Body of pancreas (tissue), 4 donors: Measurements from ENCODE around the gene IGSF8. TPM values are rescaled to one million over a fixed set of nuclear protein-coding genes. Genes with fewer than 3 reads are reported as not detected.
"Not testable (repeated sequence)": the region's sequence is repeated elsewhere in the genome, so short reads cannot be mapped to it uniquely, and the experiment has no call there.

ENCODE experiments used
- ATAC-seq: fragments of 150-250 bp; one replicate; pipeline ENCODE4 v1.9.1; 2016
- DNase-seq, 4 donors: peaks; one replicate each; pipeline ENCODE4 v3.0.0-alpha.2; 2019
- H3K27ac ChIP-seq, 4 donors: fragments of 200-600 bp; sonication (generic); 1 replicate in 3 of 4; 2 replicates in 1 of 4; pipeline versions ENCODE4 v1.5.1 to v1.6.1; 2016 to 2019; ENCODE audit warnings: mild to moderate bottlenecking in 1 of 4, mixed read lengths in 1 of 4, moderate library complexity in 1 of 4
- H3K27me3 ChIP-seq, 2 donors: fragments of 200-600 bp; sonication (generic); one replicate each; pipeline ENCODE4 v1.6.0; 2016; ENCODE audit warnings: mild to moderate bottlenecking in 1 of 2
- H3K36me3 ChIP-seq, 2 donors: fragments of 200-600 bp; sonication (generic); replicated peaks in 1 of 2; 2 replicates each; pipeline ENCODE4 v1.5.1; 2016; ENCODE audit warnings: low read depth in 2 of 2; ENCODE audit not compliant: insufficient read depth in 1 of 2
- H3K4me1 ChIP-seq: fragments of 200-600 bp; sonication (generic); one replicate; pipeline ENCODE4 v1.6.0; 2016
- H3K4me3 ChIP-seq, 2 donors: fragments of 200-600 bp; sonication (generic); 1 replicate in 1 of 2; 2 replicates in 1 of 2; pipeline ENCODE4 v1.5.1; 2016 to 2019
- H3K9me3 ChIP-seq, 3 donors: fragments of 200-600 bp; sonication (generic); 1 replicate in 2 of 3; 2 replicates in 1 of 3; pipeline ENCODE4 v1.5.1; 2016
- POLR2A ChIP-seq, 3 donors: fragments of 450-650 bp; IDR thresholded peaks; one replicate each; pipeline ENCODE4 v1.6.1; 2016; ENCODE audit warnings: antibody characterized with exemption in 3 of 3, mild to moderate bottlenecking in 2 of 3
- WGBS, 2 donors: methylation state at CpG; one replicate each; pipeline ENCODE4 v1.1.5; 2017; 5-methylcytosine and 5-hydroxymethylcytosine counted together
- intact Hi-C: fragments of 100-400 bp; cut with DNase I; formaldehyde crosslinking; loops from one replicate; pipeline ENCODE4 v1.15.1; 2023
- total RNA-seq, 2 donors: library from RNA; depleted of rRNA; stranded (reverse); fragments of >200 nt; gene quantifications; one replicate each; pipeline ENCODE4 v1.1.0, GENCODE V29; 2016
- TF ChIP-seq, protein P1 (sequence below), 7 experiments: fragments of 450-650 bp in 4 of 7; fragments of 200-600 bp in 3 of 7; sonication (generic) in 3 of 7; IDR thresholded peaks; one replicate each; pipeline ENCODE4 v1.5.1; 2016 to 2019; ENCODE audit warnings: antibody characterized with exemption in 7 of 7

The IGSF8 gene
- total RNA-seq, 2 donors from 2014 or later, result 18.4 to 46.8 TPM

- intact Hi-C loops, result no loop called here
- TF ChIP-seq, protein P1, sequence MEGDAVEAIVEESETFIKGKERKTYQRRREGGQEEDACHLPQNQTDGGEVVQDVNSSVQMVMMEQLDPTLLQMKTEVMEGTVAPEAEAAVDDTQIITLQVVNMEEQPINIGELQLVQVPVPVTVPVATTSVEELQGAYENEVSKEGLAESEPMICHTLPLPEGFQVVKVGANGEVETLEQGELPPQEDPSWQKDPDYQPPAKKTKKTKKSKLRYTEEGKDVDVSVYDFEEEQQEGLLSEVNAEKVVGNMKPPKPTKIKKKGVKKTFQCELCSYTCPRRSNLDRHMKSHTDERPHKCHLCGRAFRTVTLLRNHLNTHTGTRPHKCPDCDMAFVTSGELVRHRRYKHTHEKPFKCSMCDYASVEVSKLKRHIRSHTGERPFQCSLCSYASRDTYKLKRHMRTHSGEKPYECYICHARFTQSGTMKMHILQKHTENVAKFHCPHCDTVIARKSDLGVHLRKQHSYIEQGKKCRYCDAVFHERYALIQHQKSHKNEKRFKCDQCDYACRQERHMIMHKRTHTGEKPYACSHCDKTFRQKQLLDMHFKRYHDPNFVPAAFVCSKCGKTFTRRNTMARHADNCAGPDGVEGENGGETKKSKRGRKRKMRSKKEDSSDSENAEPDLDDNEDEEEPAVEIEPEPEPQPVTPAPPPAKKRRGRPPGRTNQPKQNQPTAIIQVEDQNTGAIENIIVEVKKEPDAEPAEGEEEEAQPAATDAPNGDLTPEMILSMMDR (IDR thresholded peaks at IDR 0.05), result no peak
- no peak for TF ChIP-seq POLR2A (IDR thresholded peaks at IDR 0.05)
- H3K36me3 ChIP-seq, result no peaks in the 10 kb centered on the region
- DNase-seq, result no peak
- H3K27ac ChIP-seq, result no peak overlapping the region
- WGBS, 2 donors, result 81 to 82% methylated on average over 12 of the region's 12 CpGs
- H3K27me3 ChIP-seq, result peaks cover 0 to 3% of the 10 kb centered on the region in 2 donors
- no peak overlapping the region for H3K4me3 ChIP-seq
- ATAC-seq, result no peak
- no peaks in the 10 kb centered on the region for H3K4me1 ChIP-seq
- H3K9me3 ChIP-seq, result no peaks in the 10 kb centered on the region
These were observed 13.9 kb upstream of the IGSF8 start for GRCh38 chr1:160112357-160112756.

DNA sequence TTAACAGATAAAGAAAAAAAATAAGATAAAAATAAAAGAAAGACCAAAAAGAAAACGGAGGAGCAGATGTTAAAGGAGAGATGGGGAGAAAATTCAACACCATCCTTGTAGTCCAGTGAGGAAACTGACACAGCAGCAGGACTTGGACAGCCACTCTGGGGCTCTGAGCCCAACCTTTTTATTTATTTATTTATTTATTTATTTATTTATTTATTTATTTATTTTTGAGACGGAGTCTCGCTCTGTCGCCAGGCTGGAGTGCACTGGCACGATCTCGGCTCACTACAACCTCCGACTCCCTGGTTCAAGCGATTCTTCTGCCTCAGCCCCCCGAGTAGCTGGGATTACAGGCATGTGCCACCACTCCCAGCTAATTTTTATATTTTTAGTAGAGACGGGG, 13.0 kb upstream of the IGSF8 start:
- H3K27ac ChIP-seq, ATAC-seq, H3K9me3 ChIP-seq, H3K36me3 ChIP-seq, H3K4me1 ChIP-seq, DNase-seq, H3K4me3 ChIP-seq, H3K27me3 ChIP-seq, intact Hi-C loops: not testable (repeated sequence)
- 85 to 88% methylated on average over 10 of the region's 10 CpGs for WGBS, 2 donors

DNA sequence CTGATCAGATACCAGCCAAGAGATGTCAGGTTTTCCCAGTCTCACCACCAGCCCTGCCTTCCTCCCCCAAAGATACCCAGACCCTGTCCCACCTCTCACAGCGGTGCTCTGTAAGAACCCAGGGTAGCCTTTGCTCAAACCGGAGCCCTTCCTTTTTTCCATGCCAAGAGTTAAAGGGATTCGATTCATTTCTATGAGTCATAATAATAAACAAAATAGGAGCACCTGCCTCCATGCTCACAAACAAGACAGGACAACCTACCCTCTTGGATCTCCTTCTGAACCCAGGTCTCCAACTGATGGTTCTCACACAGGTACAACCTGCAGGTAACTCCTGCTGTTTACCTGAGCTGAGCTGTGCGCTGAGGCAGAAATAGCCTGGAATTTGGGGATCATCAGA, 11.3 kb upstream of the IGSF8 start:
- H3K4me1 ChIP-seq, result no peaks in the 10 kb centered on the region
- no peaks in the 10 kb centered on the region for H3K9me3 ChIP-seq
- ATAC-seq, result no peak
- 58 to 62% methylated on average over 4 of the region's 4 CpGs for WGBS, 2 donors
- intact Hi-C loops, result loop anchor here (10.0 kb wide), 1 partner anchor 265 kb away; no protein-coding TSS in a partner anchor
- H3K27ac ChIP-seq, result no peak overlapping the region
- no peaks in the 10 kb centered on the region for H3K27me3 ChIP-seq
- no peak for TF ChIP-seq POLR2A (IDR thresholded peaks at IDR 0.05)
- TF ChIP-seq, protein P1 (IDR thresholded peaks at IDR 0.05), result no peak
- no peak for DNase-seq
- no peaks in the 10 kb centered on the region for H3K36me3 ChIP-seq
- no peak overlapping the region for H3K4me3 ChIP-seq

- Histone ChIP-seq H3K4me3 (no peak overlapping the region), H3K27me3 (no peaks in the 10 kb centered on the region), H3K9me3 (no peaks in the 10 kb centered on the region), H3K4me1 (no peaks in the 10 kb centered on the region), H3K36me3 (no peaks in the 10 kb centered on the region), H3K27ac (no peak overlapping the region)
- DNase-seq (peak in 3 of 4 donors; percentile 38 to 44 (median 38)), ATAC-seq (peak; percentile 41)
- intact Hi-C loops, result loop anchor here (10.0 kb wide), 1 partner anchor 266 kb away; no protein-coding TSS in a partner anchor
- 24 to 34% methylated on average over 5 to 6 of the region's 6 CpGs for WGBS, 2 donors
- TF ChIP-seq POLR2A (IDR thresholded peaks at IDR 0.05), result no peak
- TF ChIP-seq, protein P1 (IDR thresholded peaks at IDR 0.05), result peak in 6 of 7 experiments; percentile 15 to 46 (median 40)
These were observed 10.7 kb upstream of the IGSF8 start for GRCh38 chr1:160108888-160109662.

DNA sequence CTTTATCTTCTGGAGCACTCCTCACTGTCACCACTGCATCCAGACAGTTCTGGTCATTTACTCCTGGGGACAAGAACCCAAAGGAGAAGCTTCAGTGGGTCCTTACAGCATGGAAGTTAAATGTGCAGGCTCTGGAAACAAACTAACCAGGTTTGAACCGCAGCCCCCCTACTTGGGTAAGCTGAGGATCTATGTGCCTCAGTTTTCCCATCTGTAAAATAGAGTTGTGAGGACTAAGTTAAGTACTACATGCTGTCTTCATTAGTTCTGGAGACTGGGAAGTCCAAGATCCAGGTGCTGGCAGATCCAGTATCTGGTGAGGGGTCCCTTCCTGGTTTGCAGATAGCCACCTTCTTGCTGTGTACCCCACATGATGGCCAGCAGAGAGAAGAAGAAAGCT, 9.1 kb upstream of the IGSF8 start:
- intact Hi-C loops, result loop anchor here (10.0 kb wide), 1 partner anchor 267 kb away; no protein-coding TSS in a partner anchor

More for the DNA sequence above, 9.1 kb upstream of the IGSF8 start:
- Histone ChIP-seq H3K27ac (no peak overlapping the region), H3K4me3 (no peak overlapping the region), H3K9me3 (no peaks in the 10 kb centered on the region), H3K4me1 (no peaks in the 10 kb centered on the region), H3K36me3 (no peaks in the 10 kb centered on the region), H3K27me3 (no peaks in the 10 kb centered on the region)
- TF ChIP-seq, protein P1 (IDR thresholded peaks at IDR 0.05), result no peak
- no peak for TF ChIP-seq POLR2A (IDR thresholded peaks at IDR 0.05)
- DNase-seq, result no peak
- no peak for ATAC-seq
- 93% methylated on average over 1 of the region's 1 CpG for WGBS, 2 donors
